ENCODE measurements around the gene ADGRF3.

ADGRF3 gene

GRCh38 chr2:26349690-26350089 is 3.1 kb upstream of the ADGRF3 start:
- TF ChIP-seq CTCF (IDR thresholded peaks at IDR 0.05; ENCODE audit: low read depth, low read length), result no peak
- DNase-seq (ENCODE audit: extremely low read depth, low read depth), result no peak

GRCh38 chr2:26347286-26347865 is 787 bp upstream of the ADGRF3 start:
- TF ChIP-seq CTCF (IDR thresholded peaks at IDR 0.05; ENCODE audit: low read depth, low read length), result no peak
- DNase-seq (ENCODE audit: extremely low read depth, low read depth), result no peak

- peak; percentile 98 for DNase-seq (ENCODE audit: extremely low read depth, low read depth)
- TF ChIP-seq CTCF (IDR thresholded peaks at IDR 0.05; ENCODE audit: low read depth, low read length), result no peak
These were observed 790 bp downstream of the ADGRF3 start, which contains the start of gene SELENOI for GRCh38 chr2:26345545-26346453. SELENOI (plus strand) TSS chr2:26346143; CDS start chr2:26346233, 90 bp downstream.

- no peak for TF ChIP-seq CTCF (IDR thresholded peaks at IDR 0.05; ENCODE audit: low read depth, low read length)
- DNase-seq (ENCODE audit: extremely low read depth, low read depth), result no peak
These were observed 1.4 kb downstream of the ADGRF3 start for GRCh38 chr2:26345283-26345544.

GRCh38 chr2:26344581-26345282 is 1.9 kb downstream of the ADGRF3 start:
- DNase-seq (ENCODE audit: extremely low read depth, low read depth), result no peak
- no peak for TF ChIP-seq CTCF (IDR thresholded peaks at IDR 0.05; ENCODE audit: low read depth, low read length)

- DNase-seq (ENCODE audit: extremely low read depth, low read depth), result no peak
- TF ChIP-seq CTCF (IDR thresholded peaks at IDR 0.05; ENCODE audit: low read depth, low read length), result no peak
These were observed 5.8 kb downstream of the ADGRF3 start for GRCh38 chr2:26340831-26341230.

- no peak for TF ChIP-seq CTCF (IDR thresholded peaks at IDR 0.05; ENCODE audit: low read depth, low read length)
- DNase-seq (ENCODE audit: extremely low read depth, low read depth), result no peak
These were observed 9.3 kb downstream of the ADGRF3 start for GRCh38 chr2:26337298-26337697.

All from AG09319 (cell line).